HG02798 (cell line): ENCODE measurements around the gene FOXD2.

ENCODE experiments used
- ATAC-seq: cut with Tn5 transposase; IDR thresholded peaks from one replicate; pipeline ENCODE4 v1.9.1; 2021; ENCODE audit warnings: mild to moderate bottlenecking; ENCODE audit not compliant: unreplicated experiment, poor library complexity

Gene FOXD2

GRCh38 chr1:47459253-47459788, 21.5 kb downstream of the FOXD2 start:
- ATAC-seq, result no peak

- no peak for ATAC-seq
Measured at GRCh38 chr1:47460040-47460439, 22.2 kb downstream of the FOXD2 start.

GRCh38 chr1:47460456-47460855, 22.6 kb downstream of the FOXD2 start:
- ATAC-seq, result no peak

- ATAC-seq, result no peak
Measured at GRCh38 chr1:47465605-47466004, 27.8 kb downstream of the FOXD2 start.

GRCh38 chr1:47468709-47469389, 31.0 kb downstream of the FOXD2 start:
- ATAC-seq, result no peak

GRCh38 chr1:47469390-47469759, 31.5 kb downstream of the FOXD2 start:
- no peak for ATAC-seq

GRCh38 chr1:47469910-47470309, 32.1 kb downstream of the FOXD2 start:
- no peak for ATAC-seq

- ATAC-seq, result no peak
Measured at GRCh38 chr1:47471163-47471562, 33.3 kb downstream of the FOXD2 start.

GRCh38 chr1:47474278-47475193, 36.7 kb downstream of the FOXD2 start:
- ATAC-seq, result no peak

- no peak for ATAC-seq
Measured at GRCh38 chr1:47477595-47478080, 39.8 kb downstream of the FOXD2 start.

- no peak for ATAC-seq
Measured at GRCh38 chr1:47478090-47478489, 40.2 kb downstream of the FOXD2 start.

- no peak for ATAC-seq
Measured at GRCh38 chr1:47479664-47480063, 41.8 kb downstream of the FOXD2 start.

- no peak for ATAC-seq
Measured at GRCh38 chr1:47481936-47482335, 44.1 kb downstream of the FOXD2 start.

GRCh38 chr1:47482786-47483185, 44.9 kb downstream of the FOXD2 start:
- no peak for ATAC-seq

- ATAC-seq, result no peak
Measured at GRCh38 chr1:47483651-47484050, 45.8 kb downstream of the FOXD2 start.

- no peak for ATAC-seq
Measured at GRCh38 chr1:47485817-47486216, 48.0 kb downstream of the FOXD2 start.

GRCh38 chr1:47487332-47487731, 49.5 kb downstream of the FOXD2 start:
- no peak for ATAC-seq

- no peak for ATAC-seq
Measured at GRCh38 chr1:47487850-47488450, 50.1 kb downstream of the FOXD2 start.
